H9 (cell line): Measurements from ENCODE around the gene COQ5. TPM values are rescaled to one million over a fixed set of nuclear protein-coding genes. Genes with fewer than 3 reads are reported as not detected.

Experiments used
- DNase-seq: peaks from one replicate; pipeline ENCODE4 v3.0.0-alpha.2; 2017
- H2AFZ ChIP-seq: one replicate; pipeline ENCODE4 v1.6.1; 2013; ENCODE audit warnings: mild to moderate bottlenecking, low read length, control low read depth, moderate library complexity
- H2AK5ac ChIP-seq: 2 replicates; pipeline ENCODE4 v1.6.1; 2013; ENCODE audit warnings: low read length, control low read depth, mixed read lengths; ENCODE audit not compliant: insufficient read length
- H2BK120ac ChIP-seq: one replicate; pipeline ENCODE4 v1.6.1; 2013; ENCODE audit warnings: low read depth, mild to moderate bottlenecking, low read length, control low read depth, inconsistent platforms; ENCODE audit not compliant: poor library complexity, severe bottlenecking
- H2BK12ac ChIP-seq: 2 replicates; pipeline ENCODE4 v1.6.1; 2013; ENCODE audit warnings: low read length, control low read depth, mixed read lengths, low read depth; ENCODE audit not compliant: insufficient read length
- H2BK15ac ChIP-seq: 2 replicates; pipeline ENCODE4 v1.6.1; 2013; ENCODE audit warnings: low read depth, low read length, control low read depth
- H2BK20ac ChIP-seq: one replicate; pipeline ENCODE4 v1.6.1; 2013; ENCODE audit warnings: low read depth, mild to moderate bottlenecking, low read length, control low read depth, inconsistent platforms; ENCODE audit not compliant: poor library complexity, severe bottlenecking
- H2BK5ac ChIP-seq: 2 replicates; pipeline ENCODE4 v1.6.1; 2013; ENCODE audit warnings: low read length, control low read depth, mixed read lengths; ENCODE audit not compliant: insufficient read length
- H3K14ac ChIP-seq: 2 replicates; pipeline ENCODE4 v1.6.1; 2013; ENCODE audit warnings: low read length, control low read depth; ENCODE audit not compliant: insufficient read depth
- H3K18ac ChIP-seq: 2 replicates; pipeline ENCODE4 v1.6.1; 2013; ENCODE audit warnings: low read depth, mild to moderate bottlenecking, mixed read lengths, low read length, control low read depth; ENCODE audit not compliant: insufficient read length
- H3K23ac ChIP-seq: 2 replicates; pipeline ENCODE4 v1.6.1; 2013; ENCODE audit warnings: low read length, control low read depth, mixed read lengths, low read depth; ENCODE audit not compliant: insufficient read length
- H3K23me2 ChIP-seq: 2 replicates; pipeline ENCODE4 v1.6.1; 2013; ENCODE audit warnings: low read depth, mild to moderate bottlenecking, mixed read lengths, low read length, control low read depth; ENCODE audit not compliant: insufficient read length, poor library complexity, severe bottlenecking
- H3K27ac ChIP-seq: 2 replicates; pipeline ENCODE4 v1.5.1; 2013; ENCODE audit warnings: low read length, control low read depth, mixed read lengths, low read depth; ENCODE audit not compliant: insufficient read length
- H3K27me3 ChIP-seq: 2 replicates; pipeline ENCODE4 v1.6.1; 2013; ENCODE audit warnings: low read length, control low read depth, inconsistent platforms; ENCODE audit not compliant: insufficient read depth
- H3K4ac ChIP-seq: 2 replicates; pipeline ENCODE4 v1.6.1; 2013; ENCODE audit warnings: low read depth, mild to moderate bottlenecking, control low read depth, inconsistent platforms, low read length, moderate library complexity
- H3K4me1 ChIP-seq: 2 replicates; pipeline ENCODE4 v1.6.1; 2013; ENCODE audit warnings: low read length, control low read depth, inconsistent platforms; ENCODE audit not compliant: insufficient read depth
- H3K4me2 ChIP-seq: 2 replicates; pipeline ENCODE4 v1.6.1; 2013; ENCODE audit warnings: low read length, control low read depth, mixed read lengths; ENCODE audit not compliant: insufficient read length, insufficient read depth
- H3K56ac ChIP-seq: 2 replicates; pipeline ENCODE4 v1.6.1; 2013; ENCODE audit warnings: low read depth, mild to moderate bottlenecking, mixed read lengths, low read length, control low read depth; ENCODE audit not compliant: insufficient read length
- H3K79me1 ChIP-seq: 2 replicates; pipeline ENCODE4 v1.6.1; 2013; ENCODE audit warnings: low read depth, mild to moderate bottlenecking, moderate library complexity, low read length, control low read depth, inconsistent platforms; ENCODE audit not compliant: insufficient read depth, poor library complexity, severe bottlenecking
- H3K79me2 ChIP-seq: 2 replicates; pipeline ENCODE4 v1.6.1; 2013; ENCODE audit warnings: low read length, control low read depth, inconsistent platforms; ENCODE audit not compliant: insufficient read depth
- H3K9ac ChIP-seq: 2 replicates; pipeline ENCODE4 v1.6.1; 2013; ENCODE audit warnings: low read length, control low read depth, mixed read lengths; ENCODE audit not compliant: insufficient read length; ENCODE audit errors: extremely low read depth
- H3K9me3 ChIP-seq: one replicate; pipeline ENCODE4 v1.6.1; 2013; ENCODE audit warnings: low read depth, low read length, inconsistent platforms; ENCODE audit not compliant: control insufficient read depth
- H3T11ph ChIP-seq: one replicate; pipeline ENCODE4 v1.6.1; 2013; ENCODE audit warnings: mild to moderate bottlenecking, low read length, control low read depth, inconsistent platforms
- H4K20me1 ChIP-seq: one replicate; pipeline ENCODE4 v1.6.1; 2013; ENCODE audit not compliant: control insufficient read depth, insufficient read length, insufficient read depth
- H4K5ac ChIP-seq: 2 replicates; pipeline ENCODE4 v1.6.1; 2013; ENCODE audit warnings: low read depth, mild to moderate bottlenecking, mixed read lengths, low read length, control low read depth; ENCODE audit not compliant: insufficient read length
- H4K8ac ChIP-seq: replicated peaks from 2 replicates; pipeline ENCODE4 v1.6.1; 2013; ENCODE audit warnings: low read length, control low read depth, mixed read lengths, low read depth; ENCODE audit not compliant: insufficient read length
- H4K91ac ChIP-seq: 2 replicates; pipeline ENCODE4 v1.6.1; 2013; ENCODE audit warnings: low read depth, mild to moderate bottlenecking, moderate library complexity, mixed read lengths, low read length, control low read depth; ENCODE audit not compliant: insufficient read length
- H3K27ac Mint-ChIP-seq, 3 experiments: 2 replicates in 2 of 3; 3 replicates in 1 of 3; pipeline ENCODE4 v1.8.0; 2020 to 2021; ENCODE audit warnings: mixed read lengths in 3 of 3, mild to moderate bottlenecking in 1 of 3, moderate library complexity in 1 of 3
- H3K27me3 Mint-ChIP-seq: 2 replicates; pipeline ENCODE4 v1.8.0; 2021; ENCODE audit warnings: low read depth, mild to moderate bottlenecking, moderate library complexity, mixed read lengths
- H3K36me3 Mint-ChIP-seq, 3 experiments: 2 replicates in 2 of 3; 3 replicates in 1 of 3; pipeline ENCODE4 v1.8.0; 2020 to 2021; ENCODE audit warnings: low read depth in 3 of 3, mixed read lengths in 3 of 3; ENCODE audit not compliant: insufficient read depth in 1 of 3
- H3K4me1 Mint-ChIP-seq, 2 experiments: 2 replicates each; pipeline ENCODE4 v1.8.0; 2020; ENCODE audit warnings: mixed read lengths in 2 of 2
- H3K4me3 Mint-ChIP-seq, 2 experiments: 2 replicates in 1 of 2; 3 replicates in 1 of 2; pipeline ENCODE4 v1.8.0; 2020 to 2021; ENCODE audit warnings: mild to moderate bottlenecking in 2 of 2, mixed read lengths in 2 of 2, moderate library complexity in 1 of 2
- H3K9me3 Mint-ChIP-seq, 2 experiments: 2 replicates in 1 of 2; 3 replicates in 1 of 2; pipeline ENCODE4 v1.8.0; 2020; ENCODE audit warnings: mild to moderate bottlenecking in 2 of 2, mixed read lengths in 2 of 2, moderate library complexity in 1 of 2
- CTCF ChIP-seq: fragments of 200-600 bp; sonication (generic); conservative IDR thresholded peaks from 3 replicates; pipeline ENCODE4 v1.8.0; 2021; ENCODE audit warnings: antibody characterized with exemption, mild to moderate bottlenecking
- WGBS: extraction: QIAGEN DNeasy Blood & Tissue Kit; methylation state at CpG from one replicate; pipeline ENCODE4 v1.1.7; 2013; ENCODE audit warnings: missing lambda C conversion rate, low lambda C conversion rate, mixed read lengths; ENCODE audit not compliant: insufficient read length; ENCODE audit errors: extremely low coverage; 5-methylcytosine and 5-hydroxymethylcytosine counted together
- total RNA-seq: library from RNA; stranded (reverse); gene quantifications from 2 replicates; pipeline ENCODE4 v1.2.1, GENCODE V29; 2021

COQ5 gene
- total RNA-seq, 1 experiment from 2014 or later, result 34.8 TPM

GRCh38 chr12:120498870-120499515, 30.0 kb downstream of the COQ5 start:
- TF ChIP-seq CTCF, result no peak
- DNase-seq, result no peak
- Histone ChIP-seq H4K20me1 (no peaks in the 10 kb centered on the region), H3K79me1 (peaks cover 3% of the 10 kb centered on the region), H3K27ac (no peak overlapping the region), H3K79me2 (peaks cover 10% of the 10 kb centered on the region; the same call in 1 of the 2 replicates), H4K91ac (no peak overlapping the region), H2BK20ac (no peak overlapping the region), H2AK5ac (no peak overlapping the region), H2BK120ac (no peak overlapping the region), H3K9ac (no peak overlapping the region), H3K4ac (no peak overlapping the region), H3K23ac (no peak overlapping the region), H4K8ac (no peak overlapping the region), H3K14ac (no peak overlapping the region), H3T11ph (no peak overlapping the region), H2BK5ac (no peak overlapping the region), H3K18ac (no peak overlapping the region), H4K5ac (no peak overlapping the region), H2BK15ac (no peak overlapping the region), H3K56ac (no peak overlapping the region), H2BK12ac (no peak overlapping the region), H3K4me1 (no peaks in the 10 kb centered on the region; the same call in 1 of the 2 replicates), H3K4me2 (no peak overlapping the region), H2AFZ (no peak overlapping the region), H3K23me2 (peaks cover 14% of the 10 kb centered on the region), H3K27me3 (no peaks in the 10 kb centered on the region), H3K9me3 (no peaks in the 10 kb centered on the region)
- peak overlapping the region in 1 of 3 experiments; percentile 96; a peak in 3 of 7 replicates for H3K27ac Mint-ChIP-seq
- H3K27me3 Mint-ChIP-seq, result no peaks in the 10 kb centered on the region
- WGBS, result no CpG with 5 or more reads among the region's 3 CpGs
- H3K36me3 Mint-ChIP-seq, result peaks cover 23 to 63% (median 48%) of the 10 kb centered on the region in 3 experiments; a peak in 6 of 7 replicates
- peak overlapping the region in 1 of 2 experiments; percentile 97; a peak in 2 of 5 replicates for H3K4me3 Mint-ChIP-seq
- H3K4me1 Mint-ChIP-seq, result peaks cover 28 to 35% of the 10 kb centered on the region in 2 experiments
- no peaks in the 10 kb centered on the region for H3K9me3 Mint-ChIP-seq
